ENCODE results near the gene KLF7. TPM values are rescaled to one million over a fixed set of nuclear protein-coding genes. Genes with fewer than 3 reads are reported as not detected.

The KLF7 gene
- total and polyA plus RNA-seq, 4 donors: 4.4 to 51.8 (median 22.3) TPM

DNA sequence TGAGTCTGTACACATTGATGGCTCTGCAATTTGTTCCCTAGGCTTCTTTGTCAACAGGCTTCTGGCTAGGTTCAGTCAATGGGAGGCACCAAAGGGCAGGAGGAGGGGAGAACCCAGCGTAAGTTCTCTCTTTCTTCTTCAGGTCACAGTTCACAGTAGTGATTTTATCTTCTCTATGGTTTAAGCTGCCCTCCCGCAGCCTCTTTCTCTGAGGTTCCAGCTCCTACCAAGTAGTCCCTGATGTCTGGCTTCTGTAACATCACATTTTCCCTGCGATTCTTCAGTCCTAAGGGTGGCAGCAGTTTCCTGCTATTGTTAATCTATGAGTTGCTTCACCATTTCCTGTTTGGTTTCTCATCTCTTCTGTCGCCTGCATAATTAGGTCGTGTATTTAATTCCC is 119.0 kb downstream of the KLF7 start:
- H3K27me3 ChIP-seq (ENCODE audit: control insufficient read depth in 3 of 3, insufficient read depth in 3 of 3, low read length in 2 of 3): no peaks in the 10 kb centered on the region
- H3K4me1 ChIP-seq (ENCODE audit: control insufficient read depth in 5 of 5, insufficient read depth in 5 of 5, low read length in 5 of 5): peaks cover 0 to 4% (median 0%) of the 10 kb centered on the region in 5 donors
- ATAC-seq (ENCODE audit: insufficient read depth, low FRiP score): no peak
- DNase-seq: peak in 2 of 3 donors; percentile 11 to 38
- H3K27ac ChIP-seq (ENCODE audit: low read depth in 1 of 2, low read length in 1 of 2): no peak overlapping the region
- no peak overlapping the region for H3K4me3 ChIP-seq
- WGBS, 2 donors: 17 to 34% methylated on average over 5 of the region's 5 CpGs
- TF ChIP-seq, protein P1, sequence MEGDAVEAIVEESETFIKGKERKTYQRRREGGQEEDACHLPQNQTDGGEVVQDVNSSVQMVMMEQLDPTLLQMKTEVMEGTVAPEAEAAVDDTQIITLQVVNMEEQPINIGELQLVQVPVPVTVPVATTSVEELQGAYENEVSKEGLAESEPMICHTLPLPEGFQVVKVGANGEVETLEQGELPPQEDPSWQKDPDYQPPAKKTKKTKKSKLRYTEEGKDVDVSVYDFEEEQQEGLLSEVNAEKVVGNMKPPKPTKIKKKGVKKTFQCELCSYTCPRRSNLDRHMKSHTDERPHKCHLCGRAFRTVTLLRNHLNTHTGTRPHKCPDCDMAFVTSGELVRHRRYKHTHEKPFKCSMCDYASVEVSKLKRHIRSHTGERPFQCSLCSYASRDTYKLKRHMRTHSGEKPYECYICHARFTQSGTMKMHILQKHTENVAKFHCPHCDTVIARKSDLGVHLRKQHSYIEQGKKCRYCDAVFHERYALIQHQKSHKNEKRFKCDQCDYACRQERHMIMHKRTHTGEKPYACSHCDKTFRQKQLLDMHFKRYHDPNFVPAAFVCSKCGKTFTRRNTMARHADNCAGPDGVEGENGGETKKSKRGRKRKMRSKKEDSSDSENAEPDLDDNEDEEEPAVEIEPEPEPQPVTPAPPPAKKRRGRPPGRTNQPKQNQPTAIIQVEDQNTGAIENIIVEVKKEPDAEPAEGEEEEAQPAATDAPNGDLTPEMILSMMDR (IDR thresholded peaks at IDR 0.05; ENCODE audit: control extremely low read depth, extremely low read depth): peak; percentile 8
- no peaks in the 10 kb centered on the region for H3K9me3 ChIP-seq (ENCODE audit: control insufficient read depth in 4 of 4, insufficient read depth in 3 of 4, low read length in 3 of 4)
- H3K36me3 ChIP-seq (ENCODE audit: control insufficient read depth in 4 of 4, insufficient read depth in 4 of 4, low read length in 4 of 4): no peaks in the 10 kb centered on the region
- H3K9ac ChIP-seq (ENCODE audit: insufficient read depth in 1 of 2, low read length in 2 of 2): no peak overlapping the region

DNA sequence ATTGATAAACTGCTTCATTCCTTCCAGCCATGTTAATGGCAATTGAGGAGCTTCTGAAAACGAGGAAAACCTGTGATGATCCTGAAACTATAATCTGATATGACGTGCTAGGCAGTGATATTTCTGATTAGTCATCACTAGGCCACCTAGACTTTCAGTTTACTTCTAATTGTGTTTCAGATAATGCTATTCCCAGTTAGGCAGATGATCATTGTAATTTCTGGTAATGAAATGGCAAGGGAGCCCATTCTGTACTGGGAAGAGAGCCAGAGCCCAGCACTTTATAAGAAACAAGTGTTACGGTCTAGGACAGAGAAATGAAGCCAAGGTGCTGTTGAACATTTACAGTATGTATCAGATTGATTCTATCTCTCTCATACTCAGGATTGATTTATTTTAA is 120.2 kb downstream of the KLF7 start:
- Histone ChIP-seq H3K9ac (ENCODE audit: insufficient read depth in 1 of 2, low read length in 2 of 2) (no peak overlapping the region), H3K9me3 (ENCODE audit: control insufficient read depth in 4 of 4, insufficient read depth in 3 of 4, low read length in 3 of 4) (no peaks in the 10 kb centered on the region), H3K4me1 (ENCODE audit: control insufficient read depth in 5 of 5, insufficient read depth in 5 of 5, low read length in 5 of 5) (peaks cover 0 to 4% (median 0%) of the 10 kb centered on the region in 5 donors), H3K27me3 (ENCODE audit: control insufficient read depth in 3 of 3, insufficient read depth in 3 of 3, low read length in 2 of 3) (no peaks in the 10 kb centered on the region), H3K4me3 (no peak overlapping the region), H3K36me3 (ENCODE audit: control insufficient read depth in 4 of 4, insufficient read depth in 4 of 4, low read length in 4 of 4) (no peaks in the 10 kb centered on the region), H3K27ac (ENCODE audit: low read depth in 1 of 2, low read length in 1 of 2) (no peak overlapping the region)
- TF ChIP-seq, protein P1 (IDR thresholded peaks at IDR 0.05; ENCODE audit: control extremely low read depth, extremely low read depth): no peak
- DNase-seq: no peak
- 71 to 80% methylated on average over 3 of the region's 3 CpGs for WGBS, 2 donors
- ATAC-seq (ENCODE audit: insufficient read depth, low FRiP score): no peak

DNA sequence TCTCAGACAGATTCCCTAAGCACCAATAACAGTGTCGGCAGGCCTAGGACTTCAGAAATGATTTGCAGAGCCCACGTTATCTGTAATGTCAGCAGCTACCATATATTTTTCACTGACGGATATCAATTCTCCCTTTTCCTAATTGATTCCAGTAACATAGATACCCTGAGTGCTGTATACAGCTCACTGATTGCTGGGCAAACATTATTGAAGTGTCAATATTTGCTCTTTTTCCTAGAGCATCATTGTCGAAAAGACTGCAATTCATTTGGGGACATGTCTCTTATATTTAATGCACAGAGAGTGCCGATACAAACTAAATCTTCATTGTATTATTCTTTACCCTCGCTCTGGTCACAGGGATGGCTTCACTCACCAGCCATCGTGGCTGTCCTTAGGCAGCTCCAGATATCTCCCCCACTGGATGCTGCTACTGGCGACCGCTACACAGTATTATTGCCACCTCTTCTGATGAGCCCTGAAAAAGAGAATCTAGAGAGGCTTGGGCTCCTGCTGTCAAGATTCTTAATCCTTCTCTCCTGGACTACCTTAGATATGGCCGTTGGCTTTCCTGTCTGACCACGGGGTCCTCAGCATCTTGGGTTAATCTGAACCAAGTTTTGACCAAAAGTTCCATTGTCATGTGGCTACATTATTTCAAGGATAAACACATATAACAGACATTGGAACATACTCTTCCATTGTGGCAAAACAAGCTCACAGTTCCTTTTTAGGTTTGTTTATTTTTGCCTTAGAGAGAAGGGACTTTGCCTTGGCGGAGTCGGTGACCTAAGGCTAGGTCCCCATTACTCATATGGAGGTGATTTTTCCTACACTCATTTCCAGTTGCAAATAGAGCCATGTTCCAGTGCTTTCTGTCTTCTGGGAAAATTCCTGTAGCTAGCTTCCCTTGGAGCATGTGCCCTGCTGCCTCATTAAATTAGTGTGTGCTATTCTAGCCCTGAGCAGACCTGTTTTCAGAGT is 121.1 kb downstream of the KLF7 start:
- H3K4me1 ChIP-seq (ENCODE audit: control insufficient read depth in 5 of 5, insufficient read depth in 5 of 5, low read length in 5 of 5): peaks cover 0 to 4% (median 0%) of the 10 kb centered on the region in 5 donors
- DNase-seq (no peak), ATAC-seq (ENCODE audit: insufficient read depth, low FRiP score) (no peak)
- WGBS, 2 donors: 84 to 91% methylated on average over 13 of the region's 13 CpGs
- H3K9me3 ChIP-seq (ENCODE audit: control insufficient read depth in 4 of 4, insufficient read depth in 3 of 4, low read length in 3 of 4): no peaks in the 10 kb centered on the region
- TF ChIP-seq, protein P1 (IDR thresholded peaks at IDR 0.05; ENCODE audit: control extremely low read depth, extremely low read depth): no peak
- H3K27ac ChIP-seq (ENCODE audit: low read depth in 1 of 2, low read length in 1 of 2): no peak overlapping the region
- H3K27me3 ChIP-seq (ENCODE audit: control insufficient read depth in 3 of 3, insufficient read depth in 3 of 3, low read length in 2 of 3): no peaks in the 10 kb centered on the region
- no peak overlapping the region for H3K4me3 ChIP-seq
- H3K9ac ChIP-seq (ENCODE audit: insufficient read depth in 1 of 2, low read length in 2 of 2): no peak overlapping the region
- no peaks in the 10 kb centered on the region for H3K36me3 ChIP-seq (ENCODE audit: control insufficient read depth in 4 of 4, insufficient read depth in 4 of 4, low read length in 4 of 4)
